ENCODE results near the gene TFPI2.
A peak's percentile ranks its signal among the peaks of the same experiment; 100 is the strongest.
"Not testable (repeated sequence)": the region's sequence is repeated elsewhere in the genome, so short reads cannot be mapped to it uniquely, and the experiment has no call there.

Gene TFPI2

DNA sequence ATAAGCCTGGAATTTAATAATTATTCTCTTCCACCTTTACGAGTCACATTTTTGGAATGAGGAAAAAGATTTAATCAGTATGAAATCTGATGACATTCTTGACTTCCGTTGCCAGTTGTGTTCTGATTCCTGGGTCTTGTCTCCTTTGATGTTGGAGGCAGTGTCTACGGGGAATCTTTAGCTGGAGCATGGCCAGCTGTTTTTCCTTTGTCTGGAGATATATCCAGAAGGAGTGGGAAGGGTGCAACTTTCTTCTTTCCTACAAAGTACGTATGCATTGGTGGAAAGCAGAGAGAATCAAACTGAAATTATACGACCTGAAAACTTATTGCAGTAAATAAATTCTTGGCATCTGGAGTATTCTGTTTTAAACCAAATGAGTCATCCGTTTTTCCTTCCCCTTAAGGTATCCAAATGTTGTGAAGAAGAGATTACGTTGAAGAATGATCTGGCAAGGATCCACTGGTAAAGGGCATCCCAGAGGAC lies 24.1 kb upstream of the TFPI2 start:
- Histone ChIP-seq H4K8ac (ENCODE audit: low read depth, low read length) (no peak overlapping the region), H3K9me3 (ENCODE audit: insufficient read depth, low read depth, low read length) (no peaks in the 10 kb centered on the region), H2BK12ac (ENCODE audit: low read length) (no peak overlapping the region), H3K14ac (ENCODE audit: low read length) (no peak overlapping the region), H3K4me2 (ENCODE audit: low read length) (no peak overlapping the region), H3K27me3 (ENCODE audit: insufficient read depth, low read length) (no peaks in the 10 kb centered on the region), H2BK5ac (ENCODE audit: low read depth, low read length, poor library complexity) (no peak overlapping the region), H2AFZ (ENCODE audit: insufficient read depth, low read length, poor library complexity) (no peak overlapping the region), H3K4ac (ENCODE audit: low read depth, low read length) (no peak overlapping the region), H3K4me3 (ENCODE audit: low read depth, low read length) (no peak overlapping the region), H2AK5ac (ENCODE audit: low read length) (no peak overlapping the region), H3K79me2 (ENCODE audit: control insufficient read depth, insufficient read depth, low read length, poor library complexity) (no peaks in the 10 kb centered on the region), H3K36me3 (ENCODE audit: control insufficient read depth in 1 of 2, insufficient read depth in 2 of 2, low read length in 2 of 2) (no peaks in the 10 kb centered on the region), H3K18ac (ENCODE audit: low read length) (no peak overlapping the region), H3K4me1 (ENCODE audit: control insufficient read depth in 1 of 2, insufficient read depth in 2 of 2, low read length in 2 of 2) (no peaks in the 10 kb centered on the region), H3K27ac (ENCODE audit: low read depth, low read length) (no peak overlapping the region), H4K91ac (ENCODE audit: low read depth, low read length) (no peak overlapping the region), H3K23ac (ENCODE audit: low read length) (no peak overlapping the region), H3K79me1 (ENCODE audit: low read length) (no peaks in the 10 kb centered on the region), H2BK120ac (ENCODE audit: insufficient read depth, low read length, poor library complexity) (no peak overlapping the region), H4K12ac (ENCODE audit: low read depth, low read length) (no peak overlapping the region), H3K9ac (ENCODE audit: low read length) (no peak overlapping the region)
- WGBS (ENCODE audit: extremely low coverage, insufficient coverage, insufficient read length): no CpG with 5 or more reads among the region's 7 CpGs
- DNase-seq: peak; percentile 42 to 86

DNA sequence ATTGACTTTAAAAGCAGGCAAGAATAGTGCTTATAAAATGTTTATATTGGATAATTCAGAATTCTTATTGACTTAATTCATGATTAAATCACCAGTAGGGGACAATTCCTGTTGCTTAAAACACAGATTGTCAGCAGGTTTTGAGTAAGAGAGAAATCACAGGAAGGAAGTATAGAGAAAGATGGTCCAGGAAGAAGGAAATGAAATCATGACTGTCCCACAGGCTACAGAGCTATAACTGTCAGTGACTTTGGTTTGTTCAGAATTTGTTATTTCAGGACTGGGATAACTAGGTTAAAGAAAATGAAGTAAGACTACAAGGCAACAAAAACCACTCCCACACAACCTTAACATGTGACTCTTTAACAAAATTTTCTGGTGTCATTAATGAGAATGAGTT lies 22.6 kb upstream of the TFPI2 start:
- H3K4me1 ChIP-seq (ENCODE audit: control insufficient read depth in 1 of 2, insufficient read depth in 2 of 2, low read length in 2 of 2): no peaks in the 10 kb centered on the region
- H2BK5ac ChIP-seq (ENCODE audit: low read depth, low read length, poor library complexity): no peak overlapping the region

DNA sequence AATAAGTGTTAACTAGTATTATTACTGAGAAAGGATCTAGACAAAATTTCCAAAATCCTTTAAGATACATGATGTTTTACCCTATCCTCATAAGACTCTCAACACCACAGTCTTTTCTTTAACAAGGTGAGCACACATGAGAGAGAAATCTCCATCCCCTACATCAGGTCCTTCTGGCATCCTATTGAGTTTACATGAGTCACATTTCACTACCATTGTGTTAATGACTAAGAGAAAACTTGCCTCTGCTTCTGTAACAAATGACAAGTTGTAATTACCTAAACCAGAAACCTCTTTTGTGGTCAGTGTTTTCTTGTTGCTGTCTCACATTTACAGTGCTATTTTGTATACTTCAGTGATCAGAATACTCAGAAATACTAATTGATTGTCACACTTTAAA lies 21.1 kb upstream of the TFPI2 start:
- not testable (repeated sequence) for H3K36me3 ChIP-seq (ENCODE audit: control insufficient read depth in 1 of 2, insufficient read depth in 2 of 2, low read length in 2 of 2); DNase-seq; H4K91ac ChIP-seq (ENCODE audit: low read depth, low read length); H2AFZ ChIP-seq (ENCODE audit: insufficient read depth, low read length, poor library complexity); H2AK5ac ChIP-seq (ENCODE audit: low read length); H2BK120ac ChIP-seq (ENCODE audit: insufficient read depth, low read length, poor library complexity); H3K4ac ChIP-seq (ENCODE audit: low read depth, low read length); H3K4me3 ChIP-seq (ENCODE audit: low read depth, low read length); H3K79me1 ChIP-seq (ENCODE audit: low read length); H3K14ac ChIP-seq (ENCODE audit: low read length); H3K9ac ChIP-seq (ENCODE audit: low read length); H3K27ac ChIP-seq (ENCODE audit: low read depth, low read length); H4K8ac ChIP-seq (ENCODE audit: low read depth, low read length); H3K27me3 ChIP-seq (ENCODE audit: insufficient read depth, low read length); H3K4me2 ChIP-seq (ENCODE audit: low read length); H3K18ac ChIP-seq (ENCODE audit: low read length); H4K12ac ChIP-seq (ENCODE audit: low read depth, low read length); H3K4me1 ChIP-seq (ENCODE audit: control insufficient read depth in 1 of 2, insufficient read depth in 2 of 2, low read length in 2 of 2); H2BK12ac ChIP-seq (ENCODE audit: low read length); H3K9me3 ChIP-seq (ENCODE audit: insufficient read depth, low read depth, low read length); H3K79me2 ChIP-seq (ENCODE audit: control insufficient read depth, insufficient read depth, low read length, poor library complexity); H3K23ac ChIP-seq (ENCODE audit: low read length); H2BK5ac ChIP-seq (ENCODE audit: low read depth, low read length, poor library complexity)

More for the DNA sequence above, 22.6 kb upstream of the TFPI2 start:
- Histone ChIP-seq H3K4me3 (ENCODE audit: low read depth, low read length) (no peak overlapping the region), H3K18ac (ENCODE audit: low read length) (no peak overlapping the region), H3K9ac (ENCODE audit: low read length) (no peak overlapping the region), H3K4me2 (ENCODE audit: low read length) (no peak overlapping the region), H2AK5ac (ENCODE audit: low read length) (no peak overlapping the region), H3K9me3 (ENCODE audit: insufficient read depth, low read depth, low read length) (no peaks in the 10 kb centered on the region), H4K8ac (ENCODE audit: low read depth, low read length) (no peak overlapping the region), H2AFZ (ENCODE audit: insufficient read depth, low read length, poor library complexity) (no peak overlapping the region), H3K4ac (ENCODE audit: low read depth, low read length) (no peak overlapping the region), H3K36me3 (ENCODE audit: control insufficient read depth in 1 of 2, insufficient read depth in 2 of 2, low read length in 2 of 2) (no peaks in the 10 kb centered on the region), H3K27me3 (ENCODE audit: insufficient read depth, low read length) (no peaks in the 10 kb centered on the region), H3K79me2 (ENCODE audit: control insufficient read depth, insufficient read depth, low read length, poor library complexity) (no peaks in the 10 kb centered on the region), H3K23ac (ENCODE audit: low read length) (no peak overlapping the region), H4K91ac (ENCODE audit: low read depth, low read length) (no peak overlapping the region), H3K27ac (ENCODE audit: low read depth, low read length) (no peak overlapping the region), H2BK120ac (ENCODE audit: insufficient read depth, low read length, poor library complexity) (no peak overlapping the region), H3K79me1 (ENCODE audit: low read length) (no peaks in the 10 kb centered on the region), H3K14ac (ENCODE audit: low read length) (no peak overlapping the region), H2BK12ac (ENCODE audit: low read length) (no peak overlapping the region), H4K12ac (ENCODE audit: low read depth, low read length) (no peak overlapping the region)
- no peak for DNase-seq

DNA sequence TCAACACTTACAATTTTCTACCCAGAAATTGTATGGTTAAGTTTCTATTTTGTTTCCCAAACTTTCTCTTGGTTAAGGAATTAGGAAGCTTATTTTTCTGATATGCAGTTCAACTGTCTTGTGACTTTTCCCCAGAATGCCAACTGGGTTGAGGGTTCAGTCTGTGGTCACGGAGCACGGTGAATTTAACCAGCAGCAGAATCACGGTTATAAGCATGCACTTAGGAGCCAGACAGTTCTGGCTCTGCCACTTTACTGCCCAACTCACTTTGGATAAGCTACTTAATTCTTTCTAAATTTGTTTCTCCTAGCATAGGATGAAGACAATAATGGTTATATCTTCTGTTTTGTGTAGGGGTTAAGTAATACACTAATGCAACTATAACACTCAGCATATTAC lies 20.7 kb upstream of the TFPI2 start:
- WGBS (ENCODE audit: extremely low coverage, insufficient coverage, insufficient read length): no CpG with 5 or more reads among the region's 3 CpGs
- not testable (repeated sequence) for H3K27me3 ChIP-seq (ENCODE audit: insufficient read depth, low read length); H3K4me2 ChIP-seq (ENCODE audit: low read length); H2BK5ac ChIP-seq (ENCODE audit: low read depth, low read length, poor library complexity); DNase-seq; H3K4me3 ChIP-seq (ENCODE audit: low read depth, low read length); H3K79me2 ChIP-seq (ENCODE audit: control insufficient read depth, insufficient read depth, low read length, poor library complexity); H4K12ac ChIP-seq (ENCODE audit: low read depth, low read length); H4K8ac ChIP-seq (ENCODE audit: low read depth, low read length); H2AK5ac ChIP-seq (ENCODE audit: low read length); H3K9ac ChIP-seq (ENCODE audit: low read length); H3K4ac ChIP-seq (ENCODE audit: low read depth, low read length); H3K9me3 ChIP-seq (ENCODE audit: insufficient read depth, low read depth, low read length); H3K79me1 ChIP-seq (ENCODE audit: low read length); H3K36me3 ChIP-seq (ENCODE audit: control insufficient read depth in 1 of 2, insufficient read depth in 2 of 2, low read length in 2 of 2); H3K4me1 ChIP-seq (ENCODE audit: control insufficient read depth in 1 of 2, insufficient read depth in 2 of 2, low read length in 2 of 2); H2AFZ ChIP-seq (ENCODE audit: insufficient read depth, low read length, poor library complexity); H2BK12ac ChIP-seq (ENCODE audit: low read length); H3K14ac ChIP-seq (ENCODE audit: low read length); H3K18ac ChIP-seq (ENCODE audit: low read length); H2BK120ac ChIP-seq (ENCODE audit: insufficient read depth, low read length, poor library complexity); H3K27ac ChIP-seq (ENCODE audit: low read depth, low read length); H4K91ac ChIP-seq (ENCODE audit: low read depth, low read length); H3K23ac ChIP-seq (ENCODE audit: low read length)

Data from trophoblast cell (in vitro differentiated cells and primary cell).